Immature natural killer cell (primary cell): ENCODE measurements around the gene BET1L. TPM values are rescaled to one million over a fixed set of nuclear protein-coding genes. Genes with fewer than 3 reads are reported as not detected.
"Not testable (repeated sequence)": the region's sequence is repeated elsewhere in the genome, so short reads cannot be mapped to it uniquely, and the experiment has no call there.

ENCODE experiments used
- DNase-seq, 3 donors: peaks; one replicate each; pipeline ENCODE4 v3.0.0; 2022; ENCODE audit warnings: mixed read lengths in 1 of 3
- H3K27ac Mint-ChIP-seq, 6 donors: one replicate each; pipeline ENCODE4 v1.8.0; 2020; ENCODE audit warnings: mixed read lengths in 6 of 6, mild to moderate bottlenecking in 5 of 6, inconsistent platforms in 4 of 6, moderate library complexity in 3 of 6
- H3K27me3 Mint-ChIP-seq, 3 donors: one replicate each; pipeline ENCODE4 v1.8.0; 2020 to 2021; ENCODE audit warnings: low read depth in 3 of 3, mild to moderate bottlenecking in 3 of 3, mixed read lengths in 3 of 3, moderate library complexity in 3 of 3, inconsistent platforms in 1 of 3
- H3K36me3 Mint-ChIP-seq, 3 donors: one replicate each; pipeline ENCODE4 v1.8.0; 2020; ENCODE audit warnings: mixed read lengths in 3 of 3, inconsistent platforms in 2 of 3, mild to moderate bottlenecking in 2 of 3
- H3K4me1 Mint-ChIP-seq, 2 donors: one replicate each; pipeline ENCODE4 v1.8.0; 2020; ENCODE audit warnings: inconsistent platforms in 2 of 2, mild to moderate bottlenecking in 2 of 2, mixed read lengths in 2 of 2, moderate library complexity in 1 of 2
- H3K4me3 Mint-ChIP-seq, 5 donors: one replicate each; pipeline ENCODE4 v1.8.0; 2020; ENCODE audit warnings: mild to moderate bottlenecking in 5 of 5, mixed read lengths in 5 of 5, inconsistent platforms in 3 of 5, moderate library complexity in 3 of 5
- H3K9me3 Mint-ChIP-seq, 6 donors: one replicate each; pipeline ENCODE4 v1.8.0; 2020; ENCODE audit warnings: mild to moderate bottlenecking in 6 of 6, mixed read lengths in 6 of 6, inconsistent platforms in 4 of 6, moderate library complexity in 3 of 6
- polyA plus RNA-seq, 3 donors: library from polyadenylated mRNA; unstranded; fragments of 300-500 nt; fragmentation: Illumina TruSeq; gene quantifications; one replicate each; pipeline ENCODE4 v1.2.3, GENCODE V29; 2021

Gene BET1L
- polyA plus RNA-seq, 3 donors from 2014 or later = 12.1 to 39.5 (median 24.6) TPM

DNA sequence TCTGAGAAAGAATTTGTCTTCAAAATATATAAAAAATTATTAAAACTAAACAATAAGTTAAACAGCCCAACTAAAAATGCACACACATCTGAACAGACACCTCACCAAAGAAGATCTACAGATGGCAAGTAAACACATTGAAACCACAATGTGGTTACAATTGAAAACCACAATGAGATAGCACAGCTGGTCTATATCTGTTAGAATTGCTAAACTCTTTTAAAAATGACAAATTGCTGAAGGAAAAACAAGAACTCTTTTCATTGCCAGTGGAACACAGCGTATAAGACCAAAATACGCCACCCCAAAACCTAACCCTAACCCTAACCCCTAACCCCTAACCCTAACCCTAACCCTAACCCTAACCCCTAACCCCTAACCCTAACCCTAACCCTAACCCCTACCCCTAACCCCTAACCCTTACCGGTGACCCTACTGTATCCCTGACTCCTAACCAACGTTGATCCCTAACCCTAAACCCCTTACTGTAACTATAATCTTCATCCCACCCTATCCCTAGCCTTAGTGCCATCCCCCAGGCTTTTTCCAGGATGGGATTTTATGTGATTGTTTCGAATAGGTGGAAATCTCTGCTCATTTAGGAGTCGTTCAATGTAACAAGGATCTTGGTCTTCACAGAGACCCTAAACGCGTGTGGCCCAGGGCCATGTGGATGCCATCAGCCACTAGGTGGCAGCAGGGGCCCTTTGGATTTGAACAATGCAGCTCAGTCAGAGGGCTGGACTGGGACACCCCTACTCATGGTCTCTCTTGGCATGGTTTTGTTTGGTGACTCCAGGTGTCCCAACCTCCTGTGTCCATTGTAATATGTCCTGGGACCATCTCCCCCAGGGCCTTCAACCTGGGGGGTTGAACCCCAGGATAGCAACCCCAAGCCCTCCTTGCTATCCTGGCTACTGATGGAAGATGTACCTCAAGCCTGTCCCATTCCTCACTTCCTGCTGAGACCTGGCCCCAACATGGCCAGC lies 15.4 kb downstream of the BET1L start:
- peak overlapping the region; percentile 44 to 78 (median 65) for H3K4me3 Mint-ChIP-seq
- not testable (repeated sequence) for H3K36me3 Mint-ChIP-seq, H3K9me3 Mint-ChIP-seq, H3K27me3 Mint-ChIP-seq
- peak; percentile 30 to 61 (median 48) for DNase-seq
- peaks cover 9 to 10% of the 10 kb centered on the region in 2 donors for H3K4me1 Mint-ChIP-seq
- peak overlapping the region in 5 of 6 donors; percentile 66 to 98 (median 88) for H3K27ac Mint-ChIP-seq

DNA sequence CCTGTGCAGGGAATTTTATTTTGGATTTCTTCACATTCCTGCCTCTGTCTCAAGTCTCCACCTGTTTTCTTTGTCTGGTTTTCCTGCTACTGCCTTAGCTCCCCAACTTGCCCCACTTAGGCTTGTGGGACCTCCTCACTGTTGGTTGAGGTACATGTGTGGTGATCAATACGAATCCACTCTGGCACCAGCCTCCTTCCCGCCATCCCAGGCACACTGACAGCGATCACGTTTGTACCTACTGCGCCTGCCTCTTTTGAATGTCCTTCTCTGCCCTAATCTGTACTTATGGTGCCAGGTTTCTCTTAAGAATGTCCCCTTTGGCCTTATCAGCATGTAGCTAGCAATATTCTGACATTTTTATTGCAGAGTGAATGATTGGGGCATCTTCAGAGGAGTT lies 16.7 kb downstream of the BET1L start:
- H3K9me3 Mint-ChIP-seq = not testable (repeated sequence)

DNA sequence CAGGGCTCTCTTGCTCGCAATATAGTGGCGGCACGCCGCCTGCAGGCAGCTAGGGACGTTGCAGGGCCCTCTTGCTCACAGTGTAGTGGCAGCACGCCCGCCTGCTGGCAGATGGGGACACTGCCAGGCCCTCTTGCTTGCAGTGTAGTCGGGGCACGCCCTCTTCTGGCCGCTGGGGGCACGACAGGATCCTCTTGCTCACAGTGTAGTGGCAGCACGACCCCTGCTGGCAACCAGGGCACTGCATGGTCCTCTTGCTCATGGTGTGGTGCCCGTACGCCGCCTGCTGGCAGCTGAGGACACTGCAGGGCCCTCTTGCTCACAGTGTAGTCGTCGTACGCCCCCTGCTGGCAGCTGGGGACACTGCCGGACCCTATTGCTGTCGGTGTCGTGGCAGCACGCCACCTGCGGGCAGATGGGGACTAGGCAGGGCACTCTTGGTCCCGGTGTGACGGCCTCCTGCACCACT lies 17.3 kb downstream of the BET1L start:
- H3K27ac Mint-ChIP-seq, H3K9me3 Mint-ChIP-seq, H3K27me3 Mint-ChIP-seq, H3K36me3 Mint-ChIP-seq, H3K4me3 Mint-ChIP-seq: not testable (repeated sequence)
- DNase-seq = peak; percentile 30 to 40 (median 36)
- peaks cover 9 to 10% of the 10 kb centered on the region in 2 donors for H3K4me1 Mint-ChIP-seq

More for the DNA sequence above, 16.7 kb downstream of the BET1L start:
- H3K4me3 Mint-ChIP-seq, H3K36me3 Mint-ChIP-seq, H3K27me3 Mint-ChIP-seq, DNase-seq: not testable (repeated sequence)
- H3K4me1 Mint-ChIP-seq = peaks cover 9 to 10% of the 10 kb centered on the region in 2 donors
- peak overlapping the region in 2 of 6 donors; percentile 26 to 30 for H3K27ac Mint-ChIP-seq

DNA sequence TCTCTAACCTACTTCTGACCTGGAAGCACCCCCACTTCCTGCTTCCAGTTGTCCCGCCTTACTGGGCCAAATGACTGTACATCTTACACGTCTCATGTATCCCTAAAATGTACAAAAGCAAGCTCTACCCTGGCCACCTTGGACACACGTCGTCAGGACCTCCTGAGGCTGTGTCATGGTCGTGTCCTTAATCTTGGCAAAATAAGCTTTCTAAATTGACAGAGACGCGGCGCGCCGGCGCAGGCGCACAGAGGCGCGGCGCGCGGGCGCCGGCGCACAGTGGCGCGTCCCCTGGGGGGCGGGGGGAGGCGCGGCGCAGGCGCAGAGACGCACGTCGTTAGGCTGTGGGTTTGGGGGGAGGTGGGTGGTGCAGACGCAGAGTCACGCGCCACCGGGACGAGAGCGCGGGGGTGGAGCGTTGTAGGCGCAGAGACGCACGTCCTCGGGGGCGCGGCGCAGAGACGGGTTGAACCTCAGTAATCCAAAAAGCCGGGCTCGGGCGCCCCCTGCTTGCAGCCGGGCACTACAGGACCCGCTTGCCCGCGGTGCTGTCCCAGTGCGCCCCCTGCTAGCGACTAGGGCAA lies 17.9 kb downstream of the BET1L start:
- not testable (repeated sequence) for H3K36me3 Mint-ChIP-seq, H3K27me3 Mint-ChIP-seq, H3K9me3 Mint-ChIP-seq, H3K27ac Mint-ChIP-seq, DNase-seq, H3K4me3 Mint-ChIP-seq
- H3K4me1 Mint-ChIP-seq = peaks cover 9 to 10% of the 10 kb centered on the region in 2 donors

DNA sequence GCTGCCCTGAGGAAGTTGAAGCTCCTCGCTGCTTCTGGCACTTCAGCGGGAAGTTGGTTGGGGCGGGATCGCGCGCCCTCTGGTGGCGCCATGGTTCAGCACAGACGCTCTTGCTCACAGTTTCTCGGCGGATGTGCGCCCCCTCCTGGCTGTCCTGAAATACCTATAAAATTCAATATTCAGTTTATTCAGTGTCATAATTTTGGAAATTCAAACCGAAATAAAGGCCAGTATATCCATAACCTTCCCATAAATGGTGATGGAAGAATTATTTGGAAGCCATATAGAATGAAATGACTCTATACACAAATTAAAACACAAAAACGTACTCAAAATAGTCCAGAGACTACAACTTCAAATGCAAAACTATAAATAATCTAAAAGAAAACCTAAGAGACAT lies 27.0 kb downstream of the BET1L start:
- not testable (repeated sequence) for H3K4me3 Mint-ChIP-seq, H3K9me3 Mint-ChIP-seq, H3K27me3 Mint-ChIP-seq, H3K4me1 Mint-ChIP-seq, H3K36me3 Mint-ChIP-seq, H3K27ac Mint-ChIP-seq
- peak in 1 of 3 donors; percentile 30 for DNase-seq

Other genes starting within 250 kb of the BET1L start
- gene SCGB1C1, start 14.3 kb downstream of the BET1L start, polyA plus RNA-seq = not detected
- 100 to 1,000 TPM in 2 of 3 donors, 10 to 100 TPM in 1; 91.0 to 132 (median 106) TPM for gene RIC8A, start 309 bp upstream of the BET1L start, polyA plus RNA-seq
- gene SIRT3, start 28.9 kb upstream of the BET1L start, polyA plus RNA-seq = 10 to 100 TPM in 1 of 3 donors, 1 to 10 TPM in 2; 6.7 to 11.1 (median 7.4) TPM
- 100 to 1,000 TPM; 257 to 353 (median 345) TPM for gene PSMD13, start 29.6 kb upstream of the BET1L start, polyA plus RNA-seq
- gene NLRP6, start 71.0 kb upstream of the BET1L start, polyA plus RNA-seq = 1 to 10 TPM in 2 of 3 donors, not detected in 1; 1.6 to 5.1 TPM
- 10 to 100 TPM in 2 of 3 donors, 1 to 10 TPM in 1; 8.1 to 17.4 (median 11.4) TPM for gene PGGHG, start 81.7 kb upstream of the BET1L start, polyA plus RNA-seq
- not detected for gene IFITM5, start 92.1 kb upstream of the BET1L start, polyA plus RNA-seq
- 1,000 to 10,000 TPM; 4,348 to 7,867 (median 6,958) TPM for gene IFITM2, start 100.4 kb upstream of the BET1L start, polyA plus RNA-seq
- 1,000 to 10,000 TPM; 2,792 to 4,533 (median 3,562) TPM for gene IFITM1, start 106.6 kb upstream of the BET1L start, polyA plus RNA-seq
- 100 to 1,000 TPM; 138 to 675 (median 423) TPM for gene IFITM3, start 113.5 kb upstream of the BET1L start, polyA plus RNA-seq
- gene B4GALNT4, start 162.1 kb upstream of the BET1L start, polyA plus RNA-seq = under 1 TPM in 1 of 3 donors, not detected in 2; 0.53 TPM
- gene PKP3, start 186.8 kb upstream of the BET1L start, polyA plus RNA-seq = under 1 TPM in 1 of 3 donors, not detected in 2; 0.36 TPM
- 100 to 1,000 TPM; 238 to 392 (median 259) TPM for gene SIGIRR, start 207.6 kb upstream of the BET1L start, polyA plus RNA-seq
- 1 to 10 TPM in 2 of 3 donors, not detected in 1; 2.3 to 4.4 TPM for gene ANO9, start 234.6 kb upstream of the BET1L start, polyA plus RNA-seq
- 10 to 100 TPM; 11.5 to 17.3 (median 16.1) TPM for gene PTDSS2, start 242.9 kb upstream of the BET1L start, polyA plus RNA-seq